Stomach (tissue), 4 donors: ENCODE measurements around the gene EEFSEC.

Experiments
- POLR2A ChIP-seq, 4 donors: fragments of 450-650 bp; IDR thresholded peaks; one replicate each; pipeline ENCODE4 v1.6.1; 2016; ENCODE audit warnings: antibody characterized with exemption in 4 of 4, control low read depth in 2 of 4, mild to moderate bottlenecking in 1 of 4, moderate library complexity in 1 of 4
- POLR2AphosphoS5 ChIP-seq, 3 donors: sonication (generic); formaldehyde crosslinking; IDR thresholded peaks; one replicate each; pipeline ENCODE4 v1.6.1; 2016; ENCODE audit warnings: antibody characterized with exemption in 3 of 3
- TF ChIP-seq, protein P1 (sequence below), 7 experiments: fragments of 450-650 bp in 4 of 7; fragments of 200-600 bp in 3 of 7; sonication (generic) in 3 of 7; IDR thresholded peaks; one replicate each; pipeline ENCODE4 v1.5.1; 2016 to 2019; ENCODE audit warnings: antibody characterized with exemption in 7 of 7, control low read depth in 2 of 7, mild to moderate bottlenecking in 1 of 7

DNA sequence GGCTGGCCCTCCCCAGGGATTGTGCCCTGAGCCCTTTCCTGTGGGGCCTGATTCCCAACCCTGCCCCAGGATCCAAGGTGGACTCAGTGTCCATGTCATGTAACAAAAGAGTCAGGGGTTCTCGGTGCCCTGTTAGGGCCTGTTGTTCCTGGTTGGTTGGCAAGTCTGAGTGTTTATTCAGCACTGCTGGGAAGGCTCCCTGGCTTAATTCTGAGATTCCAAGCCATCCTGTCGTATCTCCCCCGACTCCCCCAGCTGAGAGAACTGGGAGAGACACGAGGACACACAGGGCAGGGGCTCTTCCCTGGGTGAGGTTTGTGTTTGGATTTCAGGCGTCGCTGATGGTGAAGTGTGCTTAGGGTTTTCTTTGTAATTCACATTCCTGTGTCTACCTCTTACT, 78.3 kb downstream of the EEFSEC start:
- TF ChIP-seq, protein P1, sequence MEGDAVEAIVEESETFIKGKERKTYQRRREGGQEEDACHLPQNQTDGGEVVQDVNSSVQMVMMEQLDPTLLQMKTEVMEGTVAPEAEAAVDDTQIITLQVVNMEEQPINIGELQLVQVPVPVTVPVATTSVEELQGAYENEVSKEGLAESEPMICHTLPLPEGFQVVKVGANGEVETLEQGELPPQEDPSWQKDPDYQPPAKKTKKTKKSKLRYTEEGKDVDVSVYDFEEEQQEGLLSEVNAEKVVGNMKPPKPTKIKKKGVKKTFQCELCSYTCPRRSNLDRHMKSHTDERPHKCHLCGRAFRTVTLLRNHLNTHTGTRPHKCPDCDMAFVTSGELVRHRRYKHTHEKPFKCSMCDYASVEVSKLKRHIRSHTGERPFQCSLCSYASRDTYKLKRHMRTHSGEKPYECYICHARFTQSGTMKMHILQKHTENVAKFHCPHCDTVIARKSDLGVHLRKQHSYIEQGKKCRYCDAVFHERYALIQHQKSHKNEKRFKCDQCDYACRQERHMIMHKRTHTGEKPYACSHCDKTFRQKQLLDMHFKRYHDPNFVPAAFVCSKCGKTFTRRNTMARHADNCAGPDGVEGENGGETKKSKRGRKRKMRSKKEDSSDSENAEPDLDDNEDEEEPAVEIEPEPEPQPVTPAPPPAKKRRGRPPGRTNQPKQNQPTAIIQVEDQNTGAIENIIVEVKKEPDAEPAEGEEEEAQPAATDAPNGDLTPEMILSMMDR (IDR thresholded peaks at IDR 0.05), result no peak
- no peak for TF ChIP-seq POLR2AphosphoS5 (IDR thresholded peaks at IDR 0.05)
- no peak for TF ChIP-seq POLR2A (IDR thresholded peaks at IDR 0.05)
